Choroid plexus epithelial cell (primary cell): ENCODE data around the gene NAP1L1.
"Not testable (repeated sequence)": the region's sequence is repeated elsewhere in the genome, so short reads cannot be mapped to it uniquely, and the experiment has no call there.

Source experiments
- DNase-seq: peaks from one replicate; pipeline ENCODE4 v3.0.0-alpha.2; 2010; ENCODE audit warnings: low read depth
- H3K4me3 ChIP-seq: 2 replicates; pipeline ENCODE4 v1.5.1; 2011; ENCODE audit warnings: low read depth, mild to moderate bottlenecking, control low read depth, low read length, moderate library complexity
- TF ChIP-seq, protein P1 (sequence below): conservative IDR thresholded peaks from 2 replicates; pipeline ENCODE4 v1.5.1; 2011; ENCODE audit warnings: low read depth, mild to moderate bottlenecking, control low read depth, inconsistent platforms, low read length, moderate library complexity

The NAP1L1 gene

DNA sequence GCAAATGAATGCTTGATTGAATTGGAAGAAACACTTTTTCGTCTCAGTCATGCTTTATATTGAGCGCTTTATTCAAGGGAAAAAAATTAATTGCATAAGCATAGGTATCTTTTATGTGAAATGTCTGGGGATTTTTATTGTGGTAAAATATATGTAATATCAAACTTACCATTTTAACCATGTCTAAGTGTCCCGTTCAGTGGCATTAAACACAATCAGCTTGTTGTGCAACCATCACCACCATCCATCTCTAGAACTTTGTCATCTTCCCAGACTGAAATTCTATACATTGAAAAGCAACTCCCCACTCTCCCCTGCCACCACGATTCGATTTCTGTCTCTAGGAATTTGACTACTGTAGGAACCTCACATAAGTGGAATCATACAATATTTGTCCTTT lies 92.7 kb downstream of the NAP1L1 start:
- H3K4me3 ChIP-seq, result no peak overlapping the region
- no peak for DNase-seq
- TF ChIP-seq, protein P1, sequence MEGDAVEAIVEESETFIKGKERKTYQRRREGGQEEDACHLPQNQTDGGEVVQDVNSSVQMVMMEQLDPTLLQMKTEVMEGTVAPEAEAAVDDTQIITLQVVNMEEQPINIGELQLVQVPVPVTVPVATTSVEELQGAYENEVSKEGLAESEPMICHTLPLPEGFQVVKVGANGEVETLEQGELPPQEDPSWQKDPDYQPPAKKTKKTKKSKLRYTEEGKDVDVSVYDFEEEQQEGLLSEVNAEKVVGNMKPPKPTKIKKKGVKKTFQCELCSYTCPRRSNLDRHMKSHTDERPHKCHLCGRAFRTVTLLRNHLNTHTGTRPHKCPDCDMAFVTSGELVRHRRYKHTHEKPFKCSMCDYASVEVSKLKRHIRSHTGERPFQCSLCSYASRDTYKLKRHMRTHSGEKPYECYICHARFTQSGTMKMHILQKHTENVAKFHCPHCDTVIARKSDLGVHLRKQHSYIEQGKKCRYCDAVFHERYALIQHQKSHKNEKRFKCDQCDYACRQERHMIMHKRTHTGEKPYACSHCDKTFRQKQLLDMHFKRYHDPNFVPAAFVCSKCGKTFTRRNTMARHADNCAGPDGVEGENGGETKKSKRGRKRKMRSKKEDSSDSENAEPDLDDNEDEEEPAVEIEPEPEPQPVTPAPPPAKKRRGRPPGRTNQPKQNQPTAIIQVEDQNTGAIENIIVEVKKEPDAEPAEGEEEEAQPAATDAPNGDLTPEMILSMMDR, result no peak

DNA sequence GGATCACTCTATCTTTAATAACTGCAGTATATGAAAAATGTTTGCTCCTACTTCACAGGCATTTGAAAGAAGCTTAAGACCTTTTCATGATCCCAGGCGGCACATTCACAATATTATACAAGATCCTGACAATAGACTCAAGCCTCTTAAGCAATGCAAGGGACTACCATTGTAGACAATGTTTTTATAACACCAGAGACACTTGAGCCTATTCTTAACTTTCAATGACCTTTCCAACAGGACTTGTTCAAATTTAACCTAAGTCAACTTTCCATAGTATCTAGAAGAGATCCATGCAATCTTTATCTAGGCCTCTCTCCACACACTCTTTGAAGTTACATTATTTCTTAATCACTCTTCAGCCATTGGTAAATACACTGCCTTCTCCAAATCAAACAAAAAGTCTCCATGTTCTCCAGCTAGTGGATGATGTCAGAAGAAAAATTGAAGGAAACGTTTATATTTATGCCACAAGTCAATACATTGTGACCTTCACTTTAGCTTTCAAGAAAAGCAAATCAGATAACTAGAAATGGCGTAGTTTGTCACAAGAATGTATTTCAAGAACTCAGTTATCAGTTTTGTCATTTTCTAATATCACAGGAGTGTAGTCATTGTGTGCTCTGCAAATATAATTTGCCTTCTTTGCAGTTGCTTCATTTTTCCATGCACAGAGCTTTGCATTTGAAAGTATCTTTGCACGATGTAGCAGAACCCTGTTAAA lies 94.1 kb downstream of the NAP1L1 start:
- DNase-seq, result no peak
- TF ChIP-seq, protein P1, result no peak
- no peak overlapping the region for H3K4me3 ChIP-seq

DNA sequence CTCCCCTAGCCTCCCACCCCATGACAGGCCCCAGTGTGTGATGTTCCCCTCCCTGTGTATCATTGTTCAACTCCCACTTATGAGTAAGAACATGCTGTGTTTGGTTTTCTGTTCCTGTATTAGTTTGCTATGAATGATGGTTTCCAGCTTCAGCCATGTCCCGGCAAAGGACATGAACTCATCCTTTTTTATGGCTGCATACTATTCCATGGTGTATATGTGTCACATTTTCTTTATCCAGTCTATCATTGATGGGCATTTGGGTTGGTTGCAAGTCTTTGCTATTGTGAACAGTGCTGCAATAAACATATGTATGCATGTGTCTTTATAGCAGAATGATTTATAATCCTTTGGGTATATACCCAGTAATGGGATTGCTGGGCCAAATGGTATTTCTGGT lies 96.8 kb downstream of the NAP1L1 start:
- DNase-seq, H3K4me3 ChIP-seq: not testable (repeated sequence)
